Measurements from ENCODE around the gene RAD51C. TPM values are rescaled to one million over a fixed set of nuclear protein-coding genes. Genes with fewer than 3 reads are reported as not detected.

Gene RAD51C
- total and polyA plus RNA-seq, 10 of the 15 experiments (the other 5 are each of a cell fraction or from before 2014, with no cell fraction given): 59.6 to 267 (median 106) TPM

GRCh38 chr17:58669853-58670252 is 22.5 kb upstream of the RAD51C start:
- DNase-seq (ENCODE audit: low read depth, low spot score) (no peak), ATAC-seq (no peak), FAIRE-seq (peak; percentile 49)
- Histone ChIP-seq H4K20me1 (ENCODE audit: control insufficient read depth, insufficient read depth) (no peaks in the 10 kb centered on the region), H3K4me3 (no peak overlapping the region), H3K79me2 (ENCODE audit: control insufficient read depth, insufficient read depth, low read length) (no peaks in the 10 kb centered on the region), H3K36me3 (ENCODE audit: control insufficient read depth in 2 of 2, insufficient read depth in 2 of 2, low read length in 1 of 2) (no peaks in the 10 kb centered on the region), H3K4me1 (ENCODE audit: control insufficient read depth, insufficient read depth, low read length) (no peaks in the 10 kb centered on the region), H3K4me2 (ENCODE audit: control insufficient read depth, insufficient read depth) (no peak overlapping the region), H2AFZ (ENCODE audit: control insufficient read depth, low read depth, low read length) (no peak overlapping the region), H3K9ac (ENCODE audit: control insufficient read depth, insufficient read depth, low read length) (no peak overlapping the region), H3K9me3 (replicated peaks; ENCODE audit: control insufficient read depth, insufficient read depth, low read length) (no peaks in the 10 kb centered on the region), H3K27ac (ENCODE audit: control insufficient read depth, insufficient read depth) (no peak overlapping the region), H3K27me3 (replicated peaks in 1 of 2; ENCODE audit: control insufficient read depth in 2 of 2, insufficient read depth in 2 of 2, low read length in 1 of 2) (no peaks in the 10 kb centered on the region)
- in situ Hi-C loops (cut with MboI) (no loop called here), intact Hi-C loops (cut with micrococcal nuclease; ENCODE audit: unreplicated experiment) (no loop called here)
- RAD21 ChIA-PET (ENCODE audit: unreplicated experiment): interaction anchor here (0.7 kb wide), 1 partner anchor 221 kb away, joined by 3 read pairs; no protein-coding TSS in a partner anchor
- SMC1A ChIA-PET (ENCODE audit: uncharacterized antibody, unreplicated experiment): interaction anchor here (1.1 to 3.7 kb wide), 3 partner anchors 10 to 81 kb away, joined by 3 to 12 read pairs (median 5); no protein-coding TSS in a partner anchor
- CTCF ChIA-PET: interaction anchor here (0.6 to 2.3 kb wide), 4 partner anchors 41 to 886 kb away, joined by 3 to 8 read pairs (median 6); no protein-coding TSS in a partner anchor
- BruUV-seq (replicated peaks): no TSS peak
- POLR2A ChIA-PET: interaction anchor here (0.8 to 2.5 kb wide), 3 partner anchors 9 to 38 kb away, joined by 3 to 7 read pairs (median 5); no protein-coding TSS in a partner anchor
- TF ChIP-seq KLF5 (IDR thresholded peaks at IDR 0.05; ENCODE audit: partially characterized antibody) (no peak), NFXL1 (IDR thresholded peaks at IDR 0.05; ENCODE audit: borderline replicate concordance) (peak; percentile 59; the same call in 1 of the 2 replicates), ETV6 (conservative IDR thresholded peaks at IDR 0.05 in 1 of 2, IDR thresholded peaks at IDR 0.05 in 1 of 2; ENCODE audit: borderline replicate concordance in 1 of 2, low read depth in 1 of 2) (0 out of 4 replicates have a peak, but pooled peaks of 1 of the 2 experiments have one; percentile 38), HDAC6 (IDR thresholded peaks at IDR 0.05; ENCODE audit: unreplicated experiment) (no peak), POU2F2 (IDR thresholded peaks at IDR 0.05; ENCODE audit: borderline replicate concordance, low read depth, low read length) (no peak), CBFB (IDR thresholded peaks at IDR 0.05; ENCODE audit: low read depth) (no peak), TBL1XR1 (IDR thresholded peaks at IDR 0.05; ENCODE audit: low read depth, low read length) (no peak), JUNB (IDR thresholded peaks at IDR 0.05) (no peak)
- 77% methylated on average over 6 of the region's 6 CpGs for WGBS (ENCODE audit: insufficient coverage, insufficient replicate concordance, low lambda C conversion rate, missing lambda C conversion rate)

Data from GM12878 (cell line).